GM23338 (cell line): Measurements from ENCODE around the gene ETV4. TPM values are rescaled to one million over a fixed set of nuclear protein-coding genes. Genes with fewer than 3 reads are reported as not detected.
A peak's percentile ranks its signal among the peaks of the same experiment; 100 is the strongest.

ENCODE experiments used
- ATAC-seq: fragments of 200-7000 bp; cut with Tn5 transposase; 3 replicates; pipeline ENCODE4 v1.9.1; 2020
- DNase-seq: peaks from one replicate; pipeline ENCODE4 v3.0.0-alpha.2; 2015; ENCODE audit warnings: low spot score
- H2AFZ ChIP-seq: fragments of 200-600 bp; sonication (generic); 2 replicates; pipeline ENCODE4 v1.8.0; 2016; ENCODE audit warnings: antibody characterized with exemption, mild to moderate bottlenecking, moderate library complexity
- H3F3A ChIP-seq: fragments of 200-600 bp; sonication (generic); replicated peaks from 2 replicates; pipeline ENCODE4 v1.8.0; 2017; ENCODE audit warnings: antibody characterized with exemption, mixed run types, low read depth
- H3K27ac ChIP-seq: fragments of 200-600 bp; sonication (generic); 2 replicates; pipeline ENCODE4 v1.6.1; 2016; ENCODE audit warnings: low read depth
- H3K27me3 ChIP-seq: fragments of 200-600 bp; sonication (generic); 2 replicates; pipeline ENCODE4 v1.8.0; 2016; ENCODE audit warnings: mild to moderate bottlenecking, mixed run types, moderate library complexity; ENCODE audit not compliant: insufficient read depth
- H3K36me3 ChIP-seq: fragments of 200-600 bp; sonication (generic); 2 replicates; pipeline ENCODE4 v1.8.0; 2016; ENCODE audit warnings: mild to moderate bottlenecking; ENCODE audit not compliant: insufficient read depth
- H3K4me1 ChIP-seq: fragments of 200-600 bp; sonication (generic); 2 replicates; pipeline ENCODE4 v1.8.0; 2016; ENCODE audit warnings: mild to moderate bottlenecking, moderate library complexity; ENCODE audit not compliant: insufficient read depth
- H3K4me2 ChIP-seq: fragments of 200-600 bp; sonication (generic); 2 replicates; pipeline ENCODE4 v1.7.1; 2017; ENCODE audit warnings: mixed run types
- H3K4me3 ChIP-seq: fragments of 200-600 bp; sonication (generic); 2 replicates; pipeline ENCODE4 v1.6.1; 2016; ENCODE audit warnings: mixed run types
- H3K79me2 ChIP-seq: fragments of 200-600 bp; sonication (generic); replicated peaks from 2 replicates; pipeline ENCODE4 v1.8.0; 2017; ENCODE audit warnings: mild to moderate bottlenecking; ENCODE audit not compliant: insufficient read depth
- H3K9me2 ChIP-seq: fragments of 200-600 bp; sonication (generic); 2 replicates; pipeline ENCODE4 v1.8.0; 2017; ENCODE audit not compliant: insufficient read depth
- H4K20me1 ChIP-seq: fragments of 200-600 bp; sonication (generic); replicated peaks from 2 replicates; pipeline ENCODE4 v1.8.0; 2017; ENCODE audit warnings: mild to moderate bottlenecking; ENCODE audit not compliant: insufficient read depth
- H3K27ac Mint-ChIP-seq: 2 replicates; pipeline ENCODE4 v1.8.0; 2020; ENCODE audit warnings: inconsistent platforms, mild to moderate bottlenecking, moderate library complexity, mixed read lengths
- H3K27me3 Mint-ChIP-seq: 3 replicates; pipeline ENCODE4 v1.8.0; 2022; ENCODE audit warnings: low read depth, mild to moderate bottlenecking, moderate library complexity, mixed read lengths, inconsistent platforms; ENCODE audit not compliant: insufficient read depth, poor library complexity
- H3K36me3 Mint-ChIP-seq: 3 replicates; pipeline ENCODE4 v1.8.0; 2021; ENCODE audit warnings: low read depth, mild to moderate bottlenecking, inconsistent platforms, moderate library complexity, mixed read lengths
- H3K4me1 Mint-ChIP-seq: 3 replicates; pipeline ENCODE4 v1.8.0; 2020; ENCODE audit warnings: mild to moderate bottlenecking, inconsistent platforms, mixed read lengths
- H3K4me3 Mint-ChIP-seq: 3 replicates; pipeline ENCODE4 v1.8.0; 2021; ENCODE audit warnings: moderate library complexity, mild to moderate bottlenecking, inconsistent platforms, mixed read lengths
- H3K9me3 Mint-ChIP-seq: 3 replicates; pipeline ENCODE4 v1.8.0; 2020; ENCODE audit warnings: moderate library complexity, mild to moderate bottlenecking, inconsistent platforms, mixed read lengths
- CREB1 ChIP-seq: fragments of 250-450 bp; sonication (Bioruptor Pico); IDR thresholded peaks from 2 replicates; pipeline ENCODE4 v1.5.0; 2020; ENCODE audit warnings: low read depth, mild to moderate bottlenecking, moderate library complexity
- EZH2 ChIP-seq: fragments of 200-600 bp; sonication (generic); IDR thresholded peaks from one replicate; pipeline ENCODE4 v1.8.0; 2017; ENCODE audit warnings: antibody characterized with exemption, mild to moderate bottlenecking, low read depth; ENCODE audit not compliant: unreplicated experiment
- EZH2phosphoT487 ChIP-seq: fragments of 200-600 bp; sonication (generic); IDR thresholded peaks from one replicate; pipeline ENCODE4 v1.8.1; 2018; ENCODE audit warnings: antibody characterized with exemption; ENCODE audit not compliant: unreplicated experiment
- JUNB ChIP-seq: IDR thresholded peaks from one replicate; pipeline ENCODE4 v1.6.1; 2016; ENCODE audit warnings: antibody characterized with exemption; ENCODE audit not compliant: unreplicated experiment
- NANOG ChIP-seq: IDR thresholded peaks from 2 replicates; pipeline ENCODE4 v1.6.1; 2016; ENCODE audit warnings: antibody characterized with exemption, borderline replicate concordance
- POLR2AphosphoS5 ChIP-seq: IDR thresholded peaks from 2 replicates; pipeline ENCODE4 v1.6.1; 2016; ENCODE audit warnings: antibody characterized with exemption, low read depth
- STAT1 ChIP-seq: IDR thresholded peaks from one replicate; pipeline ENCODE4 v1.6.1; 2016; ENCODE audit warnings: antibody characterized with exemption; ENCODE audit not compliant: unreplicated experiment
- ZNF114 ChIP-seq: fragments of 250-450 bp; sonication (Bioruptor Pico); IDR thresholded peaks from 2 replicates; pipeline ENCODE4 v1.5.0; 2020; ENCODE audit warnings: mild to moderate bottlenecking, moderate library complexity
- ZNF331 ChIP-seq: fragments of 250-450 bp; sonication (Bioruptor Pico); IDR thresholded peaks from 2 replicates; pipeline ENCODE4 v1.5.0; 2020; ENCODE audit warnings: low read depth, mild to moderate bottlenecking, moderate library complexity
- polyA plus RNA-seq: library from polyadenylated mRNA; unstranded; fragments of >200 nt; fragmentation: Nextera tagmentation; extraction: Ambion mirVana; gene quantifications from 2 replicates; pipeline ENCODE4 v1.2.1, GENCODE V29; 2016
- total RNA-seq: library from RNA; depleted of rRNA; stranded (reverse); fragments of >200 nt; shearing (Covaris generic); gene quantifications from 2 replicates; pipeline ENCODE4 v1.2.3, GENCODE V29; 2014
- TF ChIP-seq, protein P1 (sequence below): IDR thresholded peaks from 2 replicates; pipeline ENCODE4 v1.6.1; 2016; ENCODE audit warnings: antibody characterized with exemption
- TF ChIP-seq, protein P2 (sequence below): fragments of 250-450 bp; sonication (Bioruptor Pico); IDR thresholded peaks from 2 replicates; pipeline ENCODE4 v1.5.0; 2020; ENCODE audit warnings: mild to moderate bottlenecking, moderate library complexity
- TF ChIP-seq, protein P3 (sequence below): IDR thresholded peaks from one replicate; pipeline ENCODE4 v1.6.1; 2018; ENCODE audit warnings: antibody characterized with exemption; ENCODE audit not compliant: unreplicated experiment
- TF ChIP-seq, protein P4 (sequence below), 2 experiments: fragments of 200-600 bp in 1 of 2; sonication (generic) in 1 of 2; conservative IDR thresholded peaks; 2 replicates each; pipeline versions ENCODE4 v1.5.1 to v1.6.1; 2016 to 2017; ENCODE audit warnings: antibody characterized with exemption in 2 of 2, low read depth in 2 of 2, mild to moderate bottlenecking in 2 of 2, moderate library complexity in 1 of 2

The ETV4 gene
- total and polyA plus RNA-seq, 2 experiments from 2014 or later: 97.2 to 149 TPM

DNA sequence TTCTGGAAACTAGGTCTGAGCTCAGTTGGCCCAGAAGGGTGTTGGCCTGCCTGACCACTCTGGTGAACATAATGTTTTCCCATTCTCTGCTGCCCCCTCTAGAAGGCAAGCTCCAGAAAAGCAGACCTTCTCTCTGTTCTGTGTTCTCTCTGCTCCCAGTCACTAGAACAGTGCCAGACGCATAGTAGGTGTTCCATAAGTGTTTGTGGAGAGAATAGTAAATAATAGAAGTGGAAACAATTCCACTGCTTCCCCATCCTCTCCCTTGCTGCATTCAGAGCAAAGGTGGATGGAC is 32.2 kb upstream of the ETV4 start:
- H3K27ac Mint-ChIP-seq: peak overlapping the region; percentile 14; the same call in 1 of the 2 replicates
- H3F3A ChIP-seq: 0 out of 2 replicates have a peak, but pooled peaks cover 4% of the 10 kb centered on the region
- H3K4me3 ChIP-seq: no peak overlapping the region
- no peaks in the 10 kb centered on the region for H3K36me3 Mint-ChIP-seq
- DNase-seq: no peak
- TF ChIP-seq EZH2phosphoT487 (no peak), NANOG (no peak), EZH2 (no peak), CREB1 (CRISPR knock-in tag) (no peak), ZNF331 (CRISPR knock-in tag) (no peak), ZNF114 (CRISPR knock-in tag) (no peak), POLR2AphosphoS5 (no peak), JUNB (no peak), STAT1 (no peak)
- TF ChIP-seq, protein P1, sequence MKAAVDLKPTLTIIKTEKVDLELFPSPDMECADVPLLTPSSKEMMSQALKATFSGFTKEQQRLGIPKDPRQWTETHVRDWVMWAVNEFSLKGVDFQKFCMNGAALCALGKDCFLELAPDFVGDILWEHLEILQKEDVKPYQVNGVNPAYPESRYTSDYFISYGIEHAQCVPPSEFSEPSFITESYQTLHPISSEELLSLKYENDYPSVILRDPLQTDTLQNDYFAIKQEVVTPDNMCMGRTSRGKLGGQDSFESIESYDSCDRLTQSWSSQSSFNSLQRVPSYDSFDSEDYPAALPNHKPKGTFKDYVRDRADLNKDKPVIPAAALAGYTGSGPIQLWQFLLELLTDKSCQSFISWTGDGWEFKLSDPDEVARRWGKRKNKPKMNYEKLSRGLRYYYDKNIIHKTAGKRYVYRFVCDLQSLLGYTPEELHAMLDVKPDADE: no peak
- TF ChIP-seq, protein P2, sequence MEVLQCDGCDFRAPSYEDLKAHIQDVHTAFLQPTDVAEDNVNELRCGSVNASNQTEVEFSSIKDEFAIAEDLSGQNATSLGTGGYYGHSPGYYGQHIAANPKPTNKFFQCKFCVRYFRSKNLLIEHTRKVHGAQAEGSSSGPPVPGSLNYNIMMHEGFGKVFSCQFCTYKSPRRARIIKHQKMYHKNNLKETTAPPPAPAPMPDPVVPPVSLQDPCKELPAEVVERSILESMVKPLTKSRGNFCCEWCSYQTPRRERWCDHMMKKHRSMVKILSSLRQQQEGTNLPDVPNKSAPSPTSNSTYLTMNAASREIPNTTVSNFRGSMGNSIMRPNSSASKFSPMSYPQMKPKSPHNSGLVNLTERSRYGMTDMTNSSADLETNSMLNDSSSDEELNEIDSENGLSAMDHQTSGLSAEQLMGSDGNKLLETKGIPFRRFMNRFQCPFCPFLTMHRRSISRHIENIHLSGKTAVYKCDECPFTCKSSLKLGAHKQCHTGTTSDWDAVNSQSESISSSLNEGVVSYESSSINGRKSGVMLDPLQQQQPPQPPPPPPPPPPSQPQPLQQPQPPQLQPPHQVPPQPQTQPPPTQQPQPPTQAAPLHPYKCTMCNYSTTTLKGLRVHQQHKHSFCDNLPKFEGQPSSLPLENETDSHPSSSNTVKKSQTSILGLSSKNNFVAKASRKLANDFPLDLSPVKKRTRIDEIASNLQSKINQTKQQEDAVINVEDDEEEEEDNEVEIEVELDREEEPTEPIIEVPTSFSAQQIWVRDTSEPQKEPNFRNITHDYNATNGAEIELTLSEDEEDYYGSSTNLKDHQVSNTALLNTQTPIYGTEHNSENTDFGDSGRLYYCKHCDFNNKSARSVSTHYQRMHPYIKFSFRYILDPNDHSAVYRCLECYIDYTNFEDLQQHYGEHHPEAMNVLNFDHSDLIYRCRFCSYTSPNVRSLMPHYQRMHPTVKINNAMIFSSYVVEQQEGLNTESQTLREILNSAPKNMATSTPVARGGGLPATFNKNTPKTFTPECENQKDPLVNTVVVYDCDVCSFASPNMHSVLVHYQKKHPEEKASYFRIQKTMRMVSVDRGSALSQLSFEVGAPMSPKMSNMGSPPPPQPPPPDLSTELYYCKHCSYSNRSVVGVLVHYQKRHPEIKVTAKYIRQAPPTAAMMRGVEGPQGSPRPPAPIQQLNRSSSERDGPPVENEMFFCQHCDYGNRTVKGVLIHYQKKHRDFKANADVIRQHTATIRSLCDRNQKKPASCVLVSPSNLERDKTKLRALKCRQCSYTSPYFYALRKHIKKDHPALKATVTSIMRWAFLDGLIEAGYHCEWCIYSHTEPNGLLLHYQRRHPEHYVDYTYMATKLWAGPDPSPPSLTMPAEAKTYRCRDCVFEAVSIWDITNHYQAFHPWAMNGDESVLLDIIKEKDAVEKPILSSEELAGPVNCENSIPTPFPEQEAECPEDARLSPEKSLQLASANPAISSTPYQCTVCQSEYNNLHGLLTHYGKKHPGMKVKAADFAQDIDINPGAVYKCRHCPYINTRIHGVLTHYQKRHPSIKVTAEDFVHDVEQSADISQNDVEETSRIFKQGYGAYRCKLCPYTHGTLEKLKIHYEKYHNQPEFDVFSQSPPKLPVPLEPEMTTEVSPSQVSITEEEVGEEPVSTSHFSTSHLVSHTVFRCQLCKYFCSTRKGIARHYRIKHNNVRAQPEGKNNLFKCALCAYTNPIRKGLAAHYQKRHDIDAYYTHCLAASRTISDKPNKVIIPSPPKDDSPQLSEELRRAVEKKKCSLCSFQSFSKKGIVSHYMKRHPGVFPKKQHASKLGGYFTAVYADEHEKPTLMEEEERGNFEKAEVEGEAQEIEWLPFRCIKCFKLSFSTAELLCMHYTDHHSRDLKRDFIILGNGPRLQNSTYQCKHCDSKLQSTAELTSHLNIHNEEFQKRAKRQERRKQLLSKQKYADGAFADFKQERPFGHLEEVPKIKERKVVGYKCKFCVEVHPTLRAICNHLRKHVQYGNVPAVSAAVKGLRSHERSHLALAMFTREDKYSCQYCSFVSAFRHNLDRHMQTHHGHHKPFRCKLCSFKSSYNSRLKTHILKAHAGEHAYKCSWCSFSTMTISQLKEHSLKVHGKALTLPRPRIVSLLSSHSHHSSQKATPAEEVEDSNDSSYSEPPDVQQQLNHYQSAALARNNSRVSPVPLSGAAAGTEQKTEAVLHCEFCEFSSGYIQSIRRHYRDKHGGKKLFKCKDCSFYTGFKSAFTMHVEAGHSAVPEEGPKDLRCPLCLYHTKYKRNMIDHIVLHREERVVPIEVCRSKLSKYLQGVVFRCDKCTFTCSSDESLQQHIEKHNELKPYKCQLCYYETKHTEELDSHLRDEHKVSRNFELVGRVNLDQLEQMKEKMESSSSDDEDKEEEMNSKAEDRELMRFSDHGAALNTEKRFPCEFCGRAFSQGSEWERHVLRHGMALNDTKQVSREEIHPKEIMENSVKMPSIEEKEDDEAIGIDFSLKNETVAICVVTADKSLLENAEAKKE (CRISPR knock-in tag): no peak
- TF ChIP-seq, protein P3, sequence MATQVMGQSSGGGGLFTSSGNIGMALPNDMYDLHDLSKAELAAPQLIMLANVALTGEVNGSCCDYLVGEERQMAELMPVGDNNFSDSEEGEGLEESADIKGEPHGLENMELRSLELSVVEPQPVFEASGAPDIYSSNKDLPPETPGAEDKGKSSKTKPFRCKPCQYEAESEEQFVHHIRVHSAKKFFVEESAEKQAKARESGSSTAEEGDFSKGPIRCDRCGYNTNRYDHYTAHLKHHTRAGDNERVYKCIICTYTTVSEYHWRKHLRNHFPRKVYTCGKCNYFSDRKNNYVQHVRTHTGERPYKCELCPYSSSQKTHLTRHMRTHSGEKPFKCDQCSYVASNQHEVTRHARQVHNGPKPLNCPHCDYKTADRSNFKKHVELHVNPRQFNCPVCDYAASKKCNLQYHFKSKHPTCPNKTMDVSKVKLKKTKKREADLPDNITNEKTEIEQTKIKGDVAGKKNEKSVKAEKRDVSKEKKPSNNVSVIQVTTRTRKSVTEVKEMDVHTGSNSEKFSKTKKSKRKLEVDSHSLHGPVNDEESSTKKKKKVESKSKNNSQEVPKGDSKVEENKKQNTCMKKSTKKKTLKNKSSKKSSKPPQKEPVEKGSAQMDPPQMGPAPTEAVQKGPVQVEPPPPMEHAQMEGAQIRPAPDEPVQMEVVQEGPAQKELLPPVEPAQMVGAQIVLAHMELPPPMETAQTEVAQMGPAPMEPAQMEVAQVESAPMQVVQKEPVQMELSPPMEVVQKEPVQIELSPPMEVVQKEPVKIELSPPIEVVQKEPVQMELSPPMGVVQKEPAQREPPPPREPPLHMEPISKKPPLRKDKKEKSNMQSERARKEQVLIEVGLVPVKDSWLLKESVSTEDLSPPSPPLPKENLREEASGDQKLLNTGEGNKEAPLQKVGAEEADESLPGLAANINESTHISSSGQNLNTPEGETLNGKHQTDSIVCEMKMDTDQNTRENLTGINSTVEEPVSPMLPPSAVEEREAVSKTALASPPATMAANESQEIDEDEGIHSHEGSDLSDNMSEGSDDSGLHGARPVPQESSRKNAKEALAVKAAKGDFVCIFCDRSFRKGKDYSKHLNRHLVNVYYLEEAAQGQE: no peak
- TF ChIP-seq, protein P4, sequence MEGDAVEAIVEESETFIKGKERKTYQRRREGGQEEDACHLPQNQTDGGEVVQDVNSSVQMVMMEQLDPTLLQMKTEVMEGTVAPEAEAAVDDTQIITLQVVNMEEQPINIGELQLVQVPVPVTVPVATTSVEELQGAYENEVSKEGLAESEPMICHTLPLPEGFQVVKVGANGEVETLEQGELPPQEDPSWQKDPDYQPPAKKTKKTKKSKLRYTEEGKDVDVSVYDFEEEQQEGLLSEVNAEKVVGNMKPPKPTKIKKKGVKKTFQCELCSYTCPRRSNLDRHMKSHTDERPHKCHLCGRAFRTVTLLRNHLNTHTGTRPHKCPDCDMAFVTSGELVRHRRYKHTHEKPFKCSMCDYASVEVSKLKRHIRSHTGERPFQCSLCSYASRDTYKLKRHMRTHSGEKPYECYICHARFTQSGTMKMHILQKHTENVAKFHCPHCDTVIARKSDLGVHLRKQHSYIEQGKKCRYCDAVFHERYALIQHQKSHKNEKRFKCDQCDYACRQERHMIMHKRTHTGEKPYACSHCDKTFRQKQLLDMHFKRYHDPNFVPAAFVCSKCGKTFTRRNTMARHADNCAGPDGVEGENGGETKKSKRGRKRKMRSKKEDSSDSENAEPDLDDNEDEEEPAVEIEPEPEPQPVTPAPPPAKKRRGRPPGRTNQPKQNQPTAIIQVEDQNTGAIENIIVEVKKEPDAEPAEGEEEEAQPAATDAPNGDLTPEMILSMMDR (conservative IDR thresholded peaks at IDR 0.05; ENCODE audit: low read depth in 2 of 2): no peak
- H3K4me3 Mint-ChIP-seq: no peak overlapping the region
- peaks cover 18% of the 10 kb centered on the region for H3K27me3 Mint-ChIP-seq
- peak overlapping the region; percentile 83; the same call in 1 of the 2 replicates for H2AFZ ChIP-seq
- no peaks in the 10 kb centered on the region for H3K27me3 ChIP-seq
- no peaks in the 10 kb centered on the region for H3K9me3 Mint-ChIP-seq
- no peaks in the 10 kb centered on the region for H3K79me2 ChIP-seq
- no peak overlapping the region for H3K27ac ChIP-seq
- peaks cover 37% of the 10 kb centered on the region for H3K4me1 Mint-ChIP-seq
- no peaks in the 10 kb centered on the region for H3K9me2 ChIP-seq
- no peak for ATAC-seq
- H3K4me1 ChIP-seq: peaks cover 35% of the 10 kb centered on the region
- H3K4me2 ChIP-seq: peak overlapping the region; percentile 48
- no peaks in the 10 kb centered on the region for H4K20me1 ChIP-seq
- no peaks in the 10 kb centered on the region for H3K36me3 ChIP-seq
